K562 (cell line): ENCODE results near the gene DNAH10. TPM values are rescaled to one million over a fixed set of nuclear protein-coding genes. Genes with fewer than 3 reads are reported as not detected.

Source experiments
- ATAC-seq: fragments of 200-7000 bp; cut with Tn5 transposase; 3 replicates; pipeline ENCODE4 v1.9.1; 2020; ENCODE audit warnings: moderate library complexity
- BruUV-seq: library from RNA; stranded (reverse); fragments of 400-500 nt; replicated peaks from 2 replicates; lab custom pipeline; 2021; lab: Mats Ljungman, UMichigan
- CTCF ChIA-PET: fragments of 300-600 bp; formaldehyde crosslinking; extraction: SDS; loops from one replicate; lab custom pipeline; 2021; ENCODE audit warnings: low intra/inter-chr PET ratio; lab: Yijun Ruan, JAX
- POLR2A ChIA-PET: fragments of 300-600, 350-650 bp; sonication (Branson Sonifier 250); formaldehyde crosslinking; extraction: SDS; loops from one replicate; lab custom pipeline; 2021; ENCODE audit warnings: antibody characterized with exemption, inconsistent platforms; lab: Yijun Ruan, JAX
- DNase-seq, 4 experiments: peaks; one replicate each; pipeline versions ENCODE4 v3.0.0 to v3.0.0-alpha.2; 2011 to 2018; ENCODE audit warnings: low spot score in 3 of 4, mixed read lengths in 3 of 4; ENCODE audit errors: extremely low read depth in 1 of 4
- FAIRE-seq: peaks from 2 replicates; lab custom pipeline; 2011; peaks lifted over from hg19 to GRCh38; lab: Jason Lieb, UNC
- H2AFZ ChIP-seq: 2 replicates; pipeline ENCODE4 v1.6.0; 2011; ENCODE audit warnings: low read depth, low read length, control low read depth, inconsistent platforms
- H3K27ac ChIP-seq: fragments of 200-600 bp; 3 replicates; pipeline ENCODE4 v1.8.0; 2011; ENCODE audit warnings: low read depth, mild to moderate bottlenecking, control low read depth, inconsistent platforms, low read length, moderate library complexity, mixed read lengths; ENCODE audit errors: extremely low read depth
- H3K27me3 ChIP-seq, 2 experiments: fragments of 300-600 bp in 1 of 2; 2 replicates in 1 of 2; 3 replicates in 1 of 2; pipeline versions ENCODE4 v1.6.0 to v1.8.0; 2011; ENCODE audit warnings: inconsistent platforms in 2 of 2, low read length in 2 of 2, mild to moderate bottlenecking in 1 of 2, mixed read lengths in 1 of 2, moderate library complexity in 1 of 2; ENCODE audit not compliant: control insufficient read depth in 2 of 2, insufficient read depth in 2 of 2
- H3K36me3 ChIP-seq: fragments of 300-600 bp; 3 replicates; pipeline ENCODE4 v1.8.0; 2011; ENCODE audit warnings: mild to moderate bottlenecking, low read length, inconsistent platforms; ENCODE audit not compliant: control insufficient read depth, insufficient read depth
- H3K4me1 ChIP-seq, 2 experiments: fragments of 200-600 bp in 1 of 2; replicated peaks in 1 of 2; 2 replicates in 1 of 2; 3 replicates in 1 of 2; pipeline versions ENCODE4 v1.5.1 to v1.8.0; 2011; ENCODE audit warnings: inconsistent platforms in 2 of 2, low read length in 2 of 2, mild to moderate bottlenecking in 1 of 2, mixed read lengths in 1 of 2, moderate library complexity in 1 of 2; ENCODE audit not compliant: control insufficient read depth in 2 of 2, insufficient read depth in 2 of 2
- H3K4me2 ChIP-seq: 2 replicates; pipeline ENCODE4 v1.6.1; 2011; ENCODE audit warnings: low read length, control low read depth, inconsistent platforms, mixed read lengths; ENCODE audit not compliant: insufficient read depth
- H3K4me3 ChIP-seq: fragments of 200-600 bp; sonication (generic), shearing (Covaris generic); 2 replicates; pipeline ENCODE4 v1.5.1; 2016; ENCODE audit warnings: control low read depth, inconsistent platforms
- H3K79me2 ChIP-seq: fragments of 200-600 bp; 3 replicates; pipeline ENCODE4 v1.8.0; 2011; ENCODE audit warnings: low read length, inconsistent platforms; ENCODE audit not compliant: control insufficient read depth, insufficient read depth
- H3K9ac ChIP-seq, 2 experiments: 2 replicates each; pipeline versions ENCODE4 v1.6.0 to v1.6.1; 2011; ENCODE audit warnings: low read depth in 2 of 2, low read length in 2 of 2, control low read depth in 1 of 2, inconsistent platforms in 1 of 2, mild to moderate bottlenecking in 1 of 2, mixed read lengths in 1 of 2; ENCODE audit not compliant: insufficient read depth in 1 of 2
- H3K9me1 ChIP-seq: one replicate; pipeline ENCODE4 v1.6.0; 2011; ENCODE audit warnings: inconsistent platforms, mild to moderate bottlenecking, low read length, moderate library complexity; ENCODE audit not compliant: control insufficient read depth, insufficient read depth
- H3K9me3 ChIP-seq: replicated peaks from 2 replicates; pipeline ENCODE4 v1.5.1; 2011; ENCODE audit warnings: low read depth, low read length, inconsistent platforms; ENCODE audit not compliant: control insufficient read depth, insufficient read depth
- H4K20me1 ChIP-seq: replicated peaks from 2 replicates; pipeline ENCODE4 v1.6.1; 2011; ENCODE audit warnings: low read length, inconsistent platforms, mixed read lengths; ENCODE audit not compliant: control insufficient read depth, insufficient read depth
- RCOR1 ChIP-seq, 2 experiments: IDR thresholded peaks; 2 replicates each; pipeline ENCODE4 v1.6.1; 2012; ENCODE audit warnings: low read depth in 2 of 2, low read length in 2 of 2, borderline replicate concordance in 1 of 2, improper control_type of control experiment in 1 of 2
- WGBS: fragments of 100-300 bp; shearing (Covaris generic); methylation state at CpG from one replicate; pipeline ENCODE4 v1.1.6; 2016; ENCODE audit warnings: low coverage, mixed read lengths; ENCODE audit not compliant: insufficient coverage; ENCODE audit errors: missing lambda C conversion rate; 5-methylcytosine and 5-hydroxymethylcytosine counted together
- in situ Hi-C: fragments of 300-500 bp; cut with MboI; formaldehyde crosslinking; loops from 4 replicates; pipeline ENCODE4 v1.15.0; 2018; ENCODE audit warnings: inconsistent platforms, mixed read lengths
- intact Hi-C: fragments of 100-400 bp; cut with micrococcal nuclease; formaldehyde crosslinking; loops from 2 replicates; pipeline ENCODE4 v1.14.2; 2022
- polyA plus RNA-seq, 8 experiments: library from polyadenylated mRNA; depleted of rRNA in 4 of 8; stranded (reverse) in 5 of 8; unstranded in 3 of 8; fragments of >200 nt; fragmentation: Nextera tagmentation in 2 of 8; fragmentation: Illumina TruSeq in 1 of 8; extraction: Ambion mirVana in 2 of 8; extraction: Trizol in 1 of 8; gene quantifications; 2 replicates each; pipeline versions ENCODE4 v1.2.1 to v1.2.3, GENCODE V29; 2011 to 2014; ENCODE audit warnings: inconsistent platforms in 1 of 8, missing spikeins in 1 of 8
- total RNA-seq, 7 experiments: library from RNA; depleted of rRNA in 6 of 7; stranded (reverse); fragments of >200 nt in 6 of 7; fragmentation: Illumina TruSeq in 2 of 7; extraction: Trizol in 2 of 7; gene quantifications; 2 replicates each; pipeline versions ENCODE4 v1.2.1 to v1.2.3, GENCODE V29; 2011 to 2021; ENCODE audit warnings: low replicate concordance in 1 of 7
- TF ChIP-seq, protein P1 (sequence below), 2 experiments: IDR thresholded peaks; 2 replicates each; pipeline ENCODE4 v1.6.1; 2011; ENCODE audit warnings: borderline replicate concordance in 1 of 2, control low read depth in 1 of 2, low read depth in 1 of 2, low read length in 1 of 2, mild to moderate bottlenecking in 1 of 2, mixed read lengths in 1 of 2, moderate library complexity in 1 of 2; ENCODE audit not compliant: insufficient read depth in 1 of 2, insufficient read length in 1 of 2, poor library complexity in 1 of 2, severe bottlenecking in 1 of 2; ENCODE audit errors: extremely low read depth in 1 of 2

Gene DNAH10
- total and polyA plus RNA-seq, 9 of the 15 experiments (the other 6 are each of a cell fraction or from before 2014, with no cell fraction given): 0.01 to 0.06 (median 0.04) TPM; not detected in 1

GRCh38 chr12:123886931-123887582 lies 125.0 kb downstream of the DNAH10 start:
- in situ Hi-C loops: no loop called here
- Histone ChIP-seq H3K4me3 (no peak overlapping the region), H3K9me1 (no peaks in the 10 kb centered on the region), H3K27ac (no peak overlapping the region), H4K20me1 (peaks cover 8% of the 10 kb centered on the region; the same call in 1 of the 2 replicates), H3K9ac (peak overlapping the region in 1 of 2 experiments; percentile 33; a peak in 1 of 4 replicates), H3K27me3 (peaks cover 67 to 84% of the 10 kb centered on the region in 2 experiments), H3K4me2 (no peak overlapping the region), H3K79me2 (no peaks in the 10 kb centered on the region), H3K9me3 (no peaks in the 10 kb centered on the region), H3K4me1 (peaks cover 0 to 3% of the 10 kb centered on the region in 2 experiments; a peak in 2 of 5 replicates), H2AFZ (no peak overlapping the region), H3K36me3 (no peaks in the 10 kb centered on the region)
- intact Hi-C loops: no loop called here
- no peak for FAIRE-seq
- WGBS: under 1% methylated on average over 21 of the region's 22 CpGs
- ChIA-PET POLR2A (no interaction called here), CTCF (no interaction called here)
- DNase-seq: no peak
- peak; percentile 42; the same call in 2 of the 3 replicates for ATAC-seq
- no peak for TF ChIP-seq RCOR1 (IDR thresholded peaks at IDR 0.05; ENCODE audit: borderline replicate concordance in 1 of 2, low read depth in 2 of 2, low read length in 2 of 2)
- TF ChIP-seq, protein P1, sequence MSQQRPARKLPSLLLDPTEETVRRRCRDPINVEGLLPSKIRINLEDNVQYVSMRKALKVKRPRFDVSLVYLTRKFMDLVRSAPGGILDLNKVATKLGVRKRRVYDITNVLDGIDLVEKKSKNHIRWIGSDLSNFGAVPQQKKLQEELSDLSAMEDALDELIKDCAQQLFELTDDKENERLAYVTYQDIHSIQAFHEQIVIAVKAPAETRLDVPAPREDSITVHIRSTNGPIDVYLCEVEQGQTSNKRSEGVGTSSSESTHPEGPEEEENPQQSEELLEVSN (IDR thresholded peaks at IDR 0.05; ENCODE audit: borderline replicate concordance in 1 of 2, extremely low read depth in 1 of 2, insufficient read depth in 1 of 2, insufficient read length in 1 of 2, low read depth in 1 of 2, low read length in 1 of 2, poor library complexity in 1 of 2, severe bottlenecking in 1 of 2): peak in 1 of 2 experiments; percentile 19
- no TSS peak for BruUV-seq
